ENCODE measurements around the gene KLHDC4.

- TF ChIP-seq ETS1 (IDR thresholded peaks at IDR 0.05) (no peak), CTCF (conservative IDR thresholded peaks at IDR 0.05; ENCODE audit: low read depth in 2 of 2) (no peak), POLR2AphosphoS5 (IDR thresholded peaks at IDR 0.05; ENCODE audit: low read depth) (no peak)
Measured at GRCh38 chr16:87762071-87762571, 3.7 kb downstream of the KLHDC4 start.

Data from GM23338 (cell line).